GM20000 (cell line): ENCODE measurements around the gene RAB39B.
A peak's percentile ranks its signal among the peaks of the same experiment; 100 is the strongest.

ENCODE experiments used
- DNase-seq: peaks from one replicate; pipeline ENCODE4 v3.0.0; 2012; ENCODE audit warnings: low spot score
- CTCF ChIP-seq: IDR thresholded peaks from 2 replicates; pipeline ENCODE4 v1.5.1; 2012; ENCODE audit warnings: mild to moderate bottlenecking, control low read depth; ENCODE audit errors: extremely low read depth, missing control alignments

The RAB39B gene

GRCh38 chrX:155216179-155216939, 47.9 kb downstream of the RAB39B start, which contains the start of gene VBP1:
Gene VBP1, plus strand, starts transcription at chrX:155216460. Its CDS starts 23 bp downstream, at chrX:155216483.
- DNase-seq: peak; percentile 89
- peak; percentile 21 for TF ChIP-seq CTCF

GRCh38 chrX:155215443-155216178, 48.7 kb downstream of the RAB39B start:
- no peak for TF ChIP-seq CTCF
- no peak for DNase-seq

- TF ChIP-seq CTCF: no peak
These were observed 50.6 kb downstream of the RAB39B start for GRCh38 chrX:155213731-155214130.

GRCh38 chrX:155211208-155211607, 53.1 kb downstream of the RAB39B start:
- no peak for TF ChIP-seq CTCF

More at GRCh38 chrX:155213731-155214130, 50.6 kb downstream of the RAB39B start:
- no peak for DNase-seq

More at GRCh38 chrX:155211208-155211607, 53.1 kb downstream of the RAB39B start:
- no peak for DNase-seq
